Sigmoid colon (tissue), 4 donors: ENCODE measurements around the gene PAK2.

Source experiments
- CTCF ChIP-seq, 4 experiments: fragments of 450-650 bp in 3 of 4; fragments of 200-600 bp in 1 of 4; IDR thresholded peaks; one replicate each; pipeline ENCODE4 v1.5.1; 2016 to 2019; ENCODE audit warnings: antibody characterized with exemption in 4 of 4, mild to moderate bottlenecking in 3 of 4, moderate library complexity in 2 of 4
- EP300 ChIP-seq, 4 donors: sonication (generic); formaldehyde crosslinking; IDR thresholded peaks; one replicate each; pipeline ENCODE4 v1.6.1; 2017; ENCODE audit warnings: antibody characterized with exemption in 4 of 4
- POLR2A ChIP-seq, 2 donors: fragments of 450-650 bp; IDR thresholded peaks; one replicate each; pipeline ENCODE4 v1.6.1; 2016; ENCODE audit warnings: antibody characterized with exemption in 2 of 2, mild to moderate bottlenecking in 2 of 2, moderate library complexity in 2 of 2
- POLR2AphosphoS5 ChIP-seq, 4 donors: sonication (generic); formaldehyde crosslinking; IDR thresholded peaks; one replicate each; pipeline ENCODE4 v1.6.1; 2017; ENCODE audit warnings: antibody characterized with exemption in 4 of 4

DNA sequence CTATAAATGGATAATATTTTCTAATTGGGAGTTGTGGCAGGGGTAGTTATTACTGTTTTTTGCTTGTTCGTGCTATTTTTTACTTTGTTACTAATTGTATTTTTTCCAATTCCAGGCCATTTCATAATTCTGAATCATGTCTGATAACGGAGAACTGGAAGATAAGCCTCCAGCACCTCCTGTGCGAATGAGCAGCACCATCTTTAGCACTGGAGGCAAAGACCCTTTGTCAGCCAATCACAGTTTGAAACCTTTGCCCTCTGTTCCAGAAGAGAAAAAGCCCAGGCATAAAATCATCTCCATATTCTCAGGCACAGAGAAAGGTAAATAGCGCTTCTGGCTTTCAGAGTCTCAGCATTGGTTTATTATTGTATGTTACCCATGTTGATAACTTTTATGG, 42.9 kb downstream of the PAK2 start:
- TF ChIP-seq EP300 (IDR thresholded peaks at IDR 0.05) = no peak
- no peak for TF ChIP-seq CTCF (IDR thresholded peaks at IDR 0.05)
- no peak for TF ChIP-seq POLR2A (IDR thresholded peaks at IDR 0.05)
- no peak for TF ChIP-seq POLR2AphosphoS5 (IDR thresholded peaks at IDR 0.05)
